Naive thymus-derived CD8-positive, alpha-beta T cell (primary cell): ENCODE results near the gene OR6K6. TPM values are rescaled to one million over a fixed set of nuclear protein-coding genes. Genes with fewer than 3 reads are reported as not detected.

Experiments
- polyA plus RNA-seq, 3 donors: library from polyadenylated mRNA; unstranded; fragments of 300-500 nt; fragmentation: Illumina TruSeq; gene quantifications; one replicate each; pipeline ENCODE4 v1.2.3, GENCODE V29; 2021
- total RNA-seq, 8 experiments: library from RNA in 2 of 8; stranded (reverse) in 2 of 8; gene quantifications; one replicate each; pipeline ENCODE4 v1.2.3 and lab custom pipeline; 2021 to 2026

Gene OR6K6
- total and polyA plus RNA-seq, 5 experiments from 2014 or later = not detected

Other genes with a start within 250 kb of the OR6K6 start
- not detected for gene OR6Y1, start 200.3 kb upstream of the OR6K6 start, total RNA-seq
- gene OR6Y1, start 200.3 kb upstream of the OR6K6 start, polyA plus RNA-seq = not detected
- gene OR6P1, start 184.1 kb upstream of the OR6K6 start, total RNA-seq = not detected
- gene OR6P1, start 184.1 kb upstream of the OR6K6 start, polyA plus RNA-seq = not detected
- gene OR10X1, start 174.8 kb upstream of the OR6K6 start, total RNA-seq = not detected
- not detected for gene OR10X1, start 174.8 kb upstream of the OR6K6 start, polyA plus RNA-seq
- not detected for gene OR10Z1, start 149.5 kb upstream of the OR6K6 start, total RNA-seq
- not detected for gene OR10Z1, start 149.5 kb upstream of the OR6K6 start, polyA plus RNA-seq
- not detected for gene SPTA1, start 68.0 kb upstream of the OR6K6 start, total RNA-seq
- not detected for gene SPTA1, start 68.0 kb upstream of the OR6K6 start, polyA plus RNA-seq
- gene OR6K2, start 54.1 kb upstream of the OR6K6 start, total RNA-seq = not detected
- gene OR6K2, start 54.1 kb upstream of the OR6K6 start, polyA plus RNA-seq = not detected
- gene OR6K3, start 34.0 kb upstream of the OR6K6 start, total RNA-seq = not detected
- gene OR6K3, start 34.0 kb upstream of the OR6K6 start, polyA plus RNA-seq = not detected
- not detected for gene OR6N1, start 17.5 kb downstream of the OR6K6 start, total RNA-seq
- gene OR6N1, start 17.5 kb downstream of the OR6K6 start, polyA plus RNA-seq = not detected
- gene OR6N2, start 26.5 kb downstream of the OR6K6 start, total RNA-seq = not detected
- gene OR6N2, start 26.5 kb downstream of the OR6K6 start, polyA plus RNA-seq = not detected
- under 1 TPM; 0.68 to 0.74 TPM for gene MNDA, start 76.6 kb downstream of the OR6K6 start, total RNA-seq
- 1 to 10 TPM in 1 of 3 donors, under 1 TPM in 1, not detected in 1; 0.96 to 1.3 TPM for gene MNDA, start 76.6 kb downstream of the OR6K6 start, polyA plus RNA-seq
- 10 to 100 TPM; 10.9 to 15.1 TPM for gene PYHIN1, start 176.8 kb downstream of the OR6K6 start, total RNA-seq
- 10 to 100 TPM in 1 of 3 donors, 1 to 10 TPM in 2; 4.3 to 49.0 (median 5.9) TPM for gene PYHIN1, start 176.8 kb downstream of the OR6K6 start, polyA plus RNA-seq